ENCODE data around the gene FIBIN. TPM values are rescaled to one million over a fixed set of nuclear protein-coding genes. Genes with fewer than 3 reads are reported as not detected.
A peak's percentile ranks its signal among the peaks of the same experiment; 100 is the strongest.

FIBIN gene
- total RNA-seq (2014; rRNA removed; shearing (Covaris generic)) (0.66 TPM in 1 of 2 replicates, not detected in the other), polyA plus RNA-seq (2016; fragmentation: Nextera tagmentation; extraction: Ambion mirVana) (0.21 and 0.33 TPM in 2 replicates)
- long read RNA-seq: 0 reads

- no peaks in the 10 kb centered on the region for H3K36me3 Mint-ChIP-seq (ENCODE audit: low read depth)
- H3K4me1 ChIP-seq (ENCODE audit: insufficient read depth): no peaks in the 10 kb centered on the region
- no peaks in the 10 kb centered on the region for H3K36me3 ChIP-seq (ENCODE audit: insufficient read depth)
- peak within 1 kb of the TSS; percentile 51 for H3K4me3 ChIP-seq
- peak within 1 kb of the TSS; percentile 74 for H3K4me3 Mint-ChIP-seq
- H3K27ac ChIP-seq (ENCODE audit: low read depth): no peak within 1 kb of the TSS
- ATAC-seq (peak; percentile 96), DNase-seq (ENCODE audit: low spot score) (peak; percentile 57)
- no peaks in the 10 kb centered on the region for H3K9me3 Mint-ChIP-seq
- H3F3A ChIP-seq (replicated peaks; ENCODE audit: low read depth): no peaks in the 10 kb centered on the region
- H2AFZ ChIP-seq: peak within 1 kb of the TSS; percentile 44
- peak within 1 kb of the TSS; percentile 80 for H3K4me2 ChIP-seq
- H3K79me2 ChIP-seq (replicated peaks; ENCODE audit: insufficient read depth): no peaks in the 10 kb centered on the region
- H3K9me2 ChIP-seq (ENCODE audit: insufficient read depth): peaks cover 5% of the 10 kb centered on the region; the same call in 1 of the 2 replicates
- H3K27me3 ChIP-seq (ENCODE audit: insufficient read depth): peaks cover 13% of the 10 kb centered on the region
- H4K20me1 ChIP-seq (replicated peaks; ENCODE audit: insufficient read depth): no peaks in the 10 kb centered on the region
- peaks cover 2% of the 10 kb centered on the region; the same call in 2 of the 3 replicates for H3K4me1 Mint-ChIP-seq
- no peak within 1 kb of the TSS for H3K27ac Mint-ChIP-seq
- no peak for TF ChIP-seq ZNF114 (CRISPR knock-in tag; IDR thresholded peaks at IDR 0.05)
- no peak for TF ChIP-seq ETS1 (IDR thresholded peaks at IDR 0.05)
- no peak for TF ChIP-seq ZNF462 (CRISPR knock-in tag; IDR thresholded peaks at IDR 0.05)
- TF ChIP-seq CREB1 (CRISPR knock-in tag; IDR thresholded peaks at IDR 0.05; ENCODE audit: low read depth): no peak
- TF ChIP-seq CTCF (conservative IDR thresholded peaks at IDR 0.05; ENCODE audit: low read depth in 2 of 2): no peak
- no peak for TF ChIP-seq POLR2AphosphoS5 (IDR thresholded peaks at IDR 0.05; ENCODE audit: low read depth)
- TF ChIP-seq STAT1 (IDR thresholded peaks at IDR 0.05; ENCODE audit: unreplicated experiment): no peak
- no peak for TF ChIP-seq ZNF331 (CRISPR knock-in tag; IDR thresholded peaks at IDR 0.05; ENCODE audit: low read depth)
- TF ChIP-seq NANOG (IDR thresholded peaks at IDR 0.05; ENCODE audit: borderline replicate concordance): no peak
- peaks cover 4% of the 10 kb centered on the region for H3K27me3 Mint-ChIP-seq (ENCODE audit: insufficient read depth, low read depth, poor library complexity)
Measured at GRCh38 chr11:26993965-26994457, at the start of gene FIBIN. Gene FIBIN (plus strand): TSS chr11:26994112. CDS start chr11:26994527, 415 bp downstream.
